Peyer's patch (tissue), 4 donors: Measurements from ENCODE around the gene ZHX3.

ENCODE experiments used
- CTCF ChIP-seq, 6 experiments: fragments of 450-650 bp in 4 of 6; fragments of 200-600 bp in 2 of 6; sonication (generic) in 1 of 6; IDR thresholded peaks; one replicate each; pipeline ENCODE4 v1.5.1; 2017 to 2019; ENCODE audit warnings: antibody characterized with exemption in 6 of 6, mild to moderate bottlenecking in 3 of 6, moderate library complexity in 1 of 6
- POLR2A ChIP-seq, 2 donors: fragments of 450-650 bp; IDR thresholded peaks; one replicate each; pipeline ENCODE4 v1.5.1; 2017; ENCODE audit warnings: antibody characterized with exemption in 2 of 2, mild to moderate bottlenecking in 2 of 2, moderate library complexity in 2 of 2

DNA sequence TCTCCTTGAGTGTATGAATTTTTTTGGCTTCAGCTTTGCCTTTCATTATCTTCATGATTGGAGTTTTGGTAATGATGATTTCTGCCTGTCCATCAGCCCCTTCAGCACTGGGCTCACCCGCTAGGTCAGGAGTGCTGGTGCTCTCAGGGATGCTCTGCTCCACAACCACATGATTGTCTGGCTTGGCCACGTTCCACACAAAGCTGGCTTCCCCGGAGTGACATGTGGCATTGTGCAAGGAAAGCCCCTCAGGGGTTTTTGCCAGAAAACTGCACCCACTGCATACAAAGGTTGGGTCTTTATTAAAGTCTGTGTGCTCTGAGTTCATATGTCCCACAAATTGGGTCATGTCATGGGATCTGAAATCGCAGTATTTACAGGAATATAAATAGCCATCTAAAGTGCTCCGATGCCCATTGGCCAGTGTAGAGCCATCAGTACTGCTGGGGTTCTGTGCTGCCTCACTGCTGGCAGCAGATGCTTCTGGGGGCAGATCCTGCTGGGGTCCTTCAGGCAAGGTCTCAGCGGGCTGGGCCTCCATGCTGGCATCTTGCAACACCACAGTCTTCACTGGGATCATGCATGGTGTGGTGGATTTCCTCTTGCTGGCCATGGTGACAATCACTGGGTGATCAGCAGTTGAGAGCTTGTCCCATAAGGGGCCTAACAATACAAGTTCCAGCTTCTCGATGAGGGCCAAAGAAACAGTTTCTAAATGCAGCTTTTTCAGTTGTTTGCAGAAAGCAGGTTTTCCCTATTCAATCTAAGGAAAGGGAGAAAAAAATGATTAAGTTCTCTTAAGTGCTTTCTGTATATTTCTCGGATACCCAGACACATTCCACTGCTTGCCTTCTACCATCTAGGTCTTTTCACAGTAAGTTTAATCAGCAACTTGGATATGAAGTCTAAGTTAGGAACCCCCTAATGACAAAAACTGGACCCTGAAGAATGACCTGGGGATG is 112.9 kb downstream of the ZHX3 start:
- no peak for TF ChIP-seq CTCF (IDR thresholded peaks at IDR 0.05)
- no peak for TF ChIP-seq POLR2A (IDR thresholded peaks at IDR 0.05)
